ENCODE results near the gene TJP2.

TJP2 gene

GRCh38 chr9:69232135-69232534 is 58.1 kb downstream of the TJP2 start:
- no peak for DNase-seq (ENCODE audit: low spot score)

GRCh38 chr9:69234683-69235082 is 60.6 kb downstream of the TJP2 start:
- DNase-seq (ENCODE audit: low spot score) = no peak

GRCh38 chr9:69236188-69236587 is 62.1 kb downstream of the TJP2 start:
- DNase-seq (ENCODE audit: low spot score) = no peak

- DNase-seq (ENCODE audit: low spot score) = no peak
Measured at GRCh38 chr9:69237702-69238295, 63.7 kb downstream of the TJP2 start.

- DNase-seq (ENCODE audit: low spot score) = no peak
Measured at GRCh38 chr9:69243116-69243515, 69.0 kb downstream of the TJP2 start.

- no peak for DNase-seq (ENCODE audit: low spot score)
Measured at GRCh38 chr9:69246629-69247028, 72.6 kb downstream of the TJP2 start.

- DNase-seq (ENCODE audit: low spot score) = no peak
Measured at GRCh38 chr9:69248005-69248404, 73.9 kb downstream of the TJP2 start.

- DNase-seq (ENCODE audit: low spot score) = no peak
Measured at GRCh38 chr9:69249337-69249736, 75.3 kb downstream of the TJP2 start.

- DNase-seq (ENCODE audit: low spot score) = no peak
Measured at GRCh38 chr9:69250681-69251080, 76.6 kb downstream of the TJP2 start.

GRCh38 chr9:69252436-69252835 is 78.4 kb downstream of the TJP2 start:
- no peak for DNase-seq (ENCODE audit: low spot score)

GRCh38 chr9:69253057-69253456 is 79.0 kb downstream of the TJP2 start:
- no peak for DNase-seq (ENCODE audit: low spot score)

- DNase-seq (ENCODE audit: low spot score) = no peak
Measured at GRCh38 chr9:69254223-69254622, 80.1 kb downstream of the TJP2 start.

- DNase-seq (ENCODE audit: low spot score) = no peak
Measured at GRCh38 chr9:69255591-69255990, 81.5 kb downstream of the TJP2 start.

- no peak for DNase-seq (ENCODE audit: low spot score)
Measured at GRCh38 chr9:69258551-69258950, 84.5 kb downstream of the TJP2 start.

GRCh38 chr9:69260161-69260560 is 86.1 kb downstream of the TJP2 start:
- no peak for DNase-seq (ENCODE audit: low spot score)

GRCh38 chr9:69261636-69262035 is 87.6 kb downstream of the TJP2 start:
- no peak for DNase-seq (ENCODE audit: low spot score)

GRCh38 chr9:69264526-69264925 is 90.4 kb downstream of the TJP2 start:
- DNase-seq (ENCODE audit: low spot score) = no peak

- no peak for DNase-seq (ENCODE audit: low spot score)
Measured at GRCh38 chr9:69265891-69266290, 91.8 kb downstream of the TJP2 start.

- DNase-seq (ENCODE audit: low spot score) = no peak
Measured at GRCh38 chr9:69272212-69272611, 98.1 kb downstream of the TJP2 start.

- DNase-seq (ENCODE audit: low spot score) = no peak
Measured at GRCh38 chr9:69273161-69273560, 99.1 kb downstream of the TJP2 start.

GRCh38 chr9:69276775-69277174 is 102.7 kb downstream of the TJP2 start:
- DNase-seq (ENCODE audit: low spot score) = no peak

- no peak for DNase-seq (ENCODE audit: low spot score)
Measured at GRCh38 chr9:69279084-69279731, 105.1 kb downstream of the TJP2 start.

- no peak for DNase-seq (ENCODE audit: low spot score)
Measured at GRCh38 chr9:69279733-69280132, 105.7 kb downstream of the TJP2 start.

- DNase-seq (ENCODE audit: low spot score) = no peak
Measured at GRCh38 chr9:69283003-69283402, 108.9 kb downstream of the TJP2 start.

Data from CD4-positive, alpha-beta T cell treated with Interleukin-6 at 100 ng/mL for 8 hours (primary cell).